DND-41 (cell line): ENCODE results near the gene CLEC19A.

Source experiments
- ATAC-seq: fragments of 200-7000 bp; cut with Tn5 transposase; 3 replicates; pipeline ENCODE4 v1.9.1; 2021; ENCODE audit warnings: low read depth; ENCODE audit not compliant: insufficient read depth
- DNase-seq: peaks from one replicate; pipeline ENCODE4 v3.0.0-alpha.2; 2020
- H2AFZ ChIP-seq: 2 replicates; pipeline ENCODE4 v1.6.0; 2012; ENCODE audit warnings: low read depth, low read length
- H3K27ac ChIP-seq: 2 replicates; pipeline ENCODE4 v1.5.1; 2012; ENCODE audit warnings: low read length, inconsistent platforms
- H3K27me3 ChIP-seq: fragments of 200-600 bp; sonication (generic); 2 replicates; pipeline ENCODE4 v1.6.0; 2012; ENCODE audit warnings: low read length, mild to moderate bottlenecking, inconsistent platforms; ENCODE audit not compliant: insufficient read depth, poor library complexity
- H3K36me3 ChIP-seq: 2 replicates; pipeline ENCODE4 v1.5.1; 2012; ENCODE audit warnings: low read length, inconsistent platforms; ENCODE audit not compliant: insufficient read depth
- H3K4me1 ChIP-seq: 2 replicates; pipeline ENCODE4 v1.5.1; 2012; ENCODE audit warnings: mild to moderate bottlenecking, low read length; ENCODE audit not compliant: insufficient read depth
- H3K4me2 ChIP-seq: 2 replicates; pipeline ENCODE4 v1.6.0; 2012; ENCODE audit warnings: mild to moderate bottlenecking, moderate library complexity, low read length, inconsistent platforms; ENCODE audit not compliant: insufficient read depth
- H3K4me3 ChIP-seq, 2 experiments: fragments of 200-600 bp in 1 of 2; shearing (Covaris generic) in 1 of 2; 2 replicates each; pipeline ENCODE4 v1.5.1; 2012 to 2016; ENCODE audit warnings: inconsistent platforms in 2 of 2, low read length in 2 of 2, mild to moderate bottlenecking in 2 of 2, low read depth in 1 of 2, moderate library complexity in 1 of 2
- H3K79me2 ChIP-seq: 2 replicates; pipeline ENCODE4 v1.6.0; 2012; ENCODE audit warnings: low read length, inconsistent platforms; ENCODE audit not compliant: insufficient read depth
- H3K9ac ChIP-seq: 2 replicates; pipeline ENCODE4 v1.6.0; 2012; ENCODE audit warnings: low read depth, mild to moderate bottlenecking, inconsistent platforms, low read length, moderate library complexity
- H3K9me3 ChIP-seq: 2 replicates; pipeline ENCODE4 v1.5.1; 2012; ENCODE audit warnings: low read length, moderate library complexity, mild to moderate bottlenecking, inconsistent platforms; ENCODE audit not compliant: insufficient read depth, severe bottlenecking
- H4K20me1 ChIP-seq: 2 replicates; pipeline ENCODE4 v1.6.0; 2012; ENCODE audit warnings: low read length; ENCODE audit not compliant: insufficient read depth
- EZH2 ChIP-seq: IDR thresholded peaks from 3 replicates; pipeline ENCODE4 v1.6.1; 2012; ENCODE audit warnings: borderline replicate concordance, low read depth, mild to moderate bottlenecking, moderate library complexity, low read length, inconsistent platforms; ENCODE audit not compliant: severe bottlenecking
- TF ChIP-seq, protein P1 (sequence below): IDR thresholded peaks from 2 replicates; pipeline ENCODE4 v1.5.1; 2012; ENCODE audit warnings: borderline replicate concordance, low read length, moderate library complexity, mild to moderate bottlenecking; ENCODE audit not compliant: poor library complexity, severe bottlenecking; ENCODE audit errors: extremely low read depth

Gene CLEC19A

DNA sequence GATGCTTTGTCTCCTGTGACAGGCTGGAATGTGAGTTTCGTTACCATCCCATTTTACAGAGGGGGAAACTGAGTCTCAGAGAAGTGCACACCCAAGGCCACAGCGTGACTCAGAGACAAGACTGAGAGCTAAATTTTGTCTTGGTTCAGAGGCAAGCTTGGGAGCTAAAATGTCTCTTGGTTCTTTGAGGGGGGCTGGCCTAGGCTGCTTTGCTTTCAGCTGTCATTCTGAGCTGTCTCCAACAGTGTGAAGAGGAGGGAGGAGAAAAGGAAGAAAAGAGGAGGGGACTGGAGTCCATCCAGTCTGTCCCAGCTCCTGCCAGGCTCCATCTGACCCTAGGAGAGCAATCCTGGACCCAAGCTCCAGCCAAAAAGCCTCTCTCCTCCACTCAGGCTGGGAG is at the start of gene CLEC19A:
CLEC19A (plus strand) TSS at position 301 of the 400 bp plus-strand sequence. CDS start 121 bp downstream, outside the sequence.
- Histone ChIP-seq H2AFZ (no peak within 1 kb of the TSS), H3K4me2 (no peak within 1 kb of the TSS), H3K4me3 (no peak within 1 kb of the TSS), H3K9me3 (no peaks in the 10 kb centered on the region), H3K36me3 (no peaks in the 10 kb centered on the region), H3K27ac (no peak within 1 kb of the TSS), H3K79me2 (no peaks in the 10 kb centered on the region), H3K27me3 (peaks cover 6% of the 10 kb centered on the region), H3K9ac (no peak within 1 kb of the TSS), H4K20me1 (no peaks in the 10 kb centered on the region; the same call in 1 of the 2 replicates), H3K4me1 (no peaks in the 10 kb centered on the region)
- DNase-seq (no peak), ATAC-seq (no peak)
- TF ChIP-seq, protein P1, sequence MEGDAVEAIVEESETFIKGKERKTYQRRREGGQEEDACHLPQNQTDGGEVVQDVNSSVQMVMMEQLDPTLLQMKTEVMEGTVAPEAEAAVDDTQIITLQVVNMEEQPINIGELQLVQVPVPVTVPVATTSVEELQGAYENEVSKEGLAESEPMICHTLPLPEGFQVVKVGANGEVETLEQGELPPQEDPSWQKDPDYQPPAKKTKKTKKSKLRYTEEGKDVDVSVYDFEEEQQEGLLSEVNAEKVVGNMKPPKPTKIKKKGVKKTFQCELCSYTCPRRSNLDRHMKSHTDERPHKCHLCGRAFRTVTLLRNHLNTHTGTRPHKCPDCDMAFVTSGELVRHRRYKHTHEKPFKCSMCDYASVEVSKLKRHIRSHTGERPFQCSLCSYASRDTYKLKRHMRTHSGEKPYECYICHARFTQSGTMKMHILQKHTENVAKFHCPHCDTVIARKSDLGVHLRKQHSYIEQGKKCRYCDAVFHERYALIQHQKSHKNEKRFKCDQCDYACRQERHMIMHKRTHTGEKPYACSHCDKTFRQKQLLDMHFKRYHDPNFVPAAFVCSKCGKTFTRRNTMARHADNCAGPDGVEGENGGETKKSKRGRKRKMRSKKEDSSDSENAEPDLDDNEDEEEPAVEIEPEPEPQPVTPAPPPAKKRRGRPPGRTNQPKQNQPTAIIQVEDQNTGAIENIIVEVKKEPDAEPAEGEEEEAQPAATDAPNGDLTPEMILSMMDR = no peak
- no peak for TF ChIP-seq EZH2

DNA sequence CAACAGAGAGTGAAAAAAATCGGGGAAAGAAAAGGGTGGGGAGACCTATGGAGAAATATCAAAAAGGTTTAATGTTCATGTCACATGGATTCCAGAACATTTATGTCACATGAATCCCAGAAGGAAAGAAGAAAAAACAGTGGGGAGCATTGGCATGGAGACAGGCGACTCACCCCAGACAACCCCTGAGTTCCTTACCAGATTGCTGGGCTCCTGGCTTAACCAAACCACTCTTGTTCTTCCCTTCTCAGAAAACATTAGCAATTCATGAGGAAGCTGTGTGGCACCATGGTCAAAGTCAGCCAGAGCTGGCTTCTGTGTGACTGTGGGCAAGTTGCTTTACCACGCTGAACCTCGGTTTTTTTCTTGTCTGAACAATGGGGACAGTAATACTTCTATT is 49.6 kb upstream of the CLEC19A start:
- no peak overlapping the region for H3K4me2 ChIP-seq
- ATAC-seq = no peak
- DNase-seq = no peak

DNA sequence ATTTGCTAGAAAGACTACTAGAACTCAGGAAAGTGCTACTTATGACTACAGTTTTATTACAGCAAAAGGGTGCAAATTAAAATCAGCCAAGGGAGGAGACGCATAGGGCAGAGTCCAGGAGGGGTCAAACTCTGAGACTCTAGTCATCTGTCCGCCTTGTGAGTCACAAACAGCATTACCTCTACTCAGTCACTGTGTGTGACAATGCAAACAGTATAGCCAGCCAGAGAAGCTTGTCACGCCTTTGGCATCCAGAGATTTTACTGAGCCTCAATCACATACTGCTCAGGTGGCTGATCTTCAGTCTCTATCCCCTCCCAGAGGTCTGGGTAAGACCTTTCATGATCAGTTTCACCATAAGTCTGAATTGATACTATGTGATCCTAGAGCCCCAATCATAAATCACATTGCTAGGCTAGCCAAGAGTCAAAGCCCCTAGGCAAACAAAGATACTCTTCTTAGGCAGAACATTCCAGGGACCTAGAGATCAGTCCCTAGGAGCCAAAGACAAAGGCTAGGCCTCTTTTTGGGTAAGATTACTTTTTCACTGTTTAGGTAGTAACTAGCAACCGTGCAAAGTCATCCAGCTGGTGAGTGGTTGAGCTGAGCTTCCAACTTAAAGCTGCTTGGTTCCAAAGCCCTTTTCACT is 48.8 kb upstream of the CLEC19A start:
- Histone ChIP-seq H2AFZ (no peak overlapping the region), H3K36me3 (no peaks in the 10 kb centered on the region), H4K20me1 (no peaks in the 10 kb centered on the region), H3K9me3 (peaks cover 32% of the 10 kb centered on the region), H3K27ac (no peak overlapping the region), H3K27me3 (no peaks in the 10 kb centered on the region), H3K4me3 (no peak overlapping the region), H3K4me1 (no peaks in the 10 kb centered on the region), H3K4me2 (no peak overlapping the region), H3K9ac (no peak overlapping the region), H3K79me2 (no peaks in the 10 kb centered on the region)
- TF ChIP-seq, protein P1 = no peak
- TF ChIP-seq EZH2 = no peak
- DNase-seq (no peak), ATAC-seq (no peak)

More for the DNA sequence above, 49.6 kb upstream of the CLEC19A start:
- Histone ChIP-seq H3K79me2 (no peaks in the 10 kb centered on the region), H3K4me3 (no peak overlapping the region), H4K20me1 (no peaks in the 10 kb centered on the region), H3K36me3 (no peaks in the 10 kb centered on the region), H3K27me3 (no peaks in the 10 kb centered on the region), H3K4me1 (no peaks in the 10 kb centered on the region), H3K9ac (no peak overlapping the region), H2AFZ (no peak overlapping the region), H3K27ac (no peak overlapping the region), H3K9me3 (peaks cover 29% of the 10 kb centered on the region)
- TF ChIP-seq EZH2 = no peak
- TF ChIP-seq, protein P1 = no peak
